Islet of Langerhans (tissue), 1 donor: Measurements from ENCODE around the gene ATXN7L2.

Experiments used
- FAIRE-seq: peaks from one replicate; lab custom pipeline; 2011; peaks lifted over from hg19 to GRCh38; lab: Jason Lieb, UNC

ATXN7L2 gene

DNA sequence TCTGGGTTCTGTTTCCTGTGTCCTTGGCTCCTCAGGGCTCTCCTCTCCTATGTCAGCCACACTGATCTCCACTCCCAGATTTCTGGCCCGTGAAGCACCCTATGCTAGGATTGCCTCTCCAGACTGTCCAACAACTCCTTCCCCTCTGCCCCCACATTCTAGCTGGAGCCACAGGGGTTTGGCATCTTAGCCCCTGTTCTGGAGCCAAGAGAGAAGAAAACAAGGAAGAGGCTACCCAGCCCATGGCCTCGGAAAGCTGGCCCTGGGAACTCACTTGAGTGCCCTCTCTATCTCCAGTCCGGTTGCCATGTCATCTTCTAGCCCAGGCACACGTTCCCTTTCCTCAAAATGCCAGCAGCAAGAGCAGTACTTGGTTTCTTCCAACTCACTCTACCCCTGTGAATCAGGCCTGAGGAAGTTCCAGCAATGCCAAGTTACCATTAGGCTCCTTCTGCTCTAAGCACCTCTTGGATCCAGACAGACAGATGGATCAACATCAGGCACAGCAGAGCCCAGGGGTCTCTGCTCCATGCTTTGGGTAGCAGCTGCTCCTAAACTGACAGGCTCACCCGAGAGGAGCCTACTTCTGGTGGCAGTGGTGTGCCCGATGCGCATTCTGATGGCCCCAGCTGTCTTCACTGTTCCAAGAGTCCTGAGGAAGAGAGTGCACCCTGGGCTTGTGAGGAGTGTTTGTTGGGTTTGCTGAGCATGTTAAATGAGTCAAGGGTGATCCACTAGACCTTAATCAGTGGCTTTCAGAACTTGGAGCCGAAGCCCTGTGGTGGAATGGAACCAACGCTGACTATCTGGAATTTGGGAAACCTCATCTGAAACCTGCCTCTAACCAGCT, 44.4 kb downstream of the ATXN7L2 start:
- FAIRE-seq: no peak

DNA sequence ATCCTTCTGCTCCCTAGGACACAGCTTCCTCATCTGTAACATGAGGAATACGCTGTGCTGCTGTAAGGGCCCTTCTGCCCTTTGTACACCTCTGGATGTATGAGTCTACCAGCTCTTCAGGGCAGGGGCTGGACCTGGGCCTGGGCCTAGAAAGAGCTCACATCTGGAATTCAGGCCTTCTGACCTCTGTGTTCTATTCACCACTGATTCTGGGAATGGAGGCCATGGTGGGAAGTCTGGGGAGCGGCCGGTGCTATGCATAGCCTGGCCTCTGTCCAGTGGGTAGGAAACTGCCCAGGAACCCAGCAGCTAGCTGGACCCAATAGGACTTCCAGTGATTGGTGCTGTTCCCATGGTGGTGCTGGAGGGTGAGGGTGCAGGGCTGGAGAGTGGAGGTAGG, 45.0 kb downstream of the ATXN7L2 start:
- no peak for FAIRE-seq

GRCh38 chr1:109529881-109530456, 46.3 kb downstream of the ATXN7L2 start:
- FAIRE-seq: no peak

GRCh38 chr1:109530457-109531087, 46.9 kb downstream of the ATXN7L2 start:
- FAIRE-seq: no peak

DNA sequence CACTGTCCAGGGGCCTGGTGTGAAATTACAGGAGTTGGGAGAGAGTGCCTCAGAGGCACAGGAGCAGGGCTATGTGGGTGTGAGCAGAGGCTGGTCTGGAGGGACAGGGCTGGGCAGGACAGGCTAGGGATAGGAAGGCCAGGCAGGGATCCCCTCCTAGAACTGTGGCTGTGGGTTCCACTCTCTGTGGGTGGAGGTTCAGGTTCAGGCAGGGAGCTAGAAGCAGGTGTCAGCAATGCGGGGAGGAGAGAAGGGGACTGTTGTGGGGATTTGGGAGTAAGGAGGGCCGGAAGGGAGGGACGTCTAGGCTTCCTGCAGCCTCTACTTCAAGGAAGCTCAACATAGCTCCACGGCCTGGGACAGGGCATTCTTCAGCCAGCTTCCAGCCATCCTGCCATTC, 47.7 kb downstream of the ATXN7L2 start:
- no peak for FAIRE-seq

DNA sequence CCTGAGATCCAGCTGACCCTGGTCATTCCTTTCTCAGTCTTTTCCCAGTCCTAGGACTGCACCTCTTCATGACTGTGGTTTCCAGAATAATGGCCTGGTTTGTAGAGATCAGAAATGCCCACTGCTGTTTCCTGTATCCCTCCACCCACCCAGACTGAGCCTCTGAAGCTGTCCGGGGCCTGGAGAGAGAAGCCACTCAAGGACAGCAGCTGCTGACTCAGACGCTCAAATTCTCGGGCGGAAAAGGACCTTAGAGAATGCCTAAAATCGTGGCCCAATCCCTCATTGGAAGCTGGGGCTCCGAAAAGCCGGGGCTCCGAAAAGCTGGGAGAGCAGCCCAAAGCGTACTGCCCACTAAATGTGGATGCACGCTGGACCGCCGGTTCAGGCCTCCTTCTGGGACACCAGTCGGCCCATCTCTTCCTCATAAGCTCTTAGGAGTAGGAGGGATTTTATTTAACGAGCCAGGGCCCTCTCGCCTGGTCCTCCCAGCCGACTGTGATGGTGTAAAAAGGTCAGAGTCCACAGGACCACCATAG, 48.2 kb downstream of the ATXN7L2 start:
- no peak for FAIRE-seq

- no peak for FAIRE-seq
Measured at GRCh38 chr1:109532365-109533136, 48.8 kb downstream of the ATXN7L2 start.

DNA sequence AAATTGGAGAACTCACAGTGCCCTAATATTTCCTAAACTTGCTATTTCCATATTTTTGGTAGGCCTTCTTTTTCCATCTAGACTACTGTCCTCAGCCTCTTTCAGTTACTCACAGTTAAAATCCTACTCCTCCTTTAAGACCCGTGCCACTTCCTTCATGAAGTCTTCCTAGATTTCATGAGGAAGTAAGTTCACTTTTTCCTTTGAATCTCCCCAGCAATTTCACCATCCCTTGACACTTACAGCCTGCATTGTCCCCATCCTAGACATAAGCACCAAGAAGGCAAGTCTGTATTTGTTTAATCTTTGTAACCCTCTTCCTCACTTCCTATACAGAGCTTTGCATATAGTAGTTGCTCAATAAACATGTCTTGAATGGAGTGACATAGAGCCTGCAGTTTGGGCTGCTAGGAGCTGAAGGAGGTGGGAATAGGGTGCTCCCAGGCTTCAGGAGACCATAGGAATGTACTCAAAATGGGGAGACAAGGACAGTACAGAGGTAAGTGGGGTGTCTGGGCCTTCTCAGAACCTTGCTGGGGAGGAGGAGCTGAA, 50.7 kb downstream of the ATXN7L2 start:
- no peak for FAIRE-seq

GRCh38 chr1:109535481-109535880, 51.8 kb downstream of the ATXN7L2 start:
- FAIRE-seq: no peak

GRCh38 chr1:109535971-109536491, 52.3 kb downstream of the ATXN7L2 start:
- FAIRE-seq: no peak

- FAIRE-seq: no peak
Measured at GRCh38 chr1:109537450-109538178, 53.9 kb downstream of the ATXN7L2 start.

DNA sequence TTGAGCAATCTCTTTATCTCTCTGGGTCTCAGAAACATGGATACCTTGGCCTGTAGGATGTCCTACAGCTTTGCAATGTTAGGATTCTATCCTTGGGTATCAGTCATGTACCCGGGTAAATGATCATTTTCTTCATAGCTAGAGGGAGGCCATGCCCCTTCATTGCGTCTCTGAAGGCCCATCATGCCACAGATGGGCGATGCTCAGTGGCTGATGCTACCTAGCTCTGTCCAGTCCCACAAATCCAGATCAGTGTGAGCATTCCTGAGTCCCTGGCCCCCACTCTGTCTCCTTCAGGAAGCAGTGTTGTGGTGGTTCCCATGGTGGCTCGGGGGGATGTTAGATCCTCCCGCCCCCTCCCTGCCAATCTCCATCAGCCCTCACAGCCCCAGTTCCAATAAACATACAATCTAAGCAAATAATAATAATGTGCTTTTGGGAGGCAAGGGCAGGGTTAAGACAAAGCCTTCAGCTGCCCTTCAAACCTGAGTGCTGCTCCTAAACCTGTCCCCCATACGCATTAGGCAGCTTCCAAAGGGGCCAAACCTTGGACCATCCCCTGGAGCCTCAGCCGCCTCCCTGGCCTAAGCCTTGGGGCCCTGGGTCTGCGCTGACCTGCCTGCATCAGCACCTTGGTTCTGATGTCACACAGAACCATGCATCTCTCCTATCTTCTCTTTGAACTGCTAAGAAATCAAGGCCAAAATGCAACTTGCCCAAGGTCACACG, 55.3 kb downstream of the ATXN7L2 start:
- no peak for FAIRE-seq

GRCh38 chr1:109539676-109540075, 56.0 kb downstream of the ATXN7L2 start, which contains the start of gene GPR61:
Gene GPR61, plus strand, starts transcription at chr1:109539872. Its CDS starts 3,151 bp downstream, at chr1:109543023.
- no peak for FAIRE-seq

- FAIRE-seq: no peak
Measured at GRCh38 chr1:109541102-109541501, 57.4 kb downstream of the ATXN7L2 start.
